Effector memory CD4-positive, alpha-beta T cell (primary cell): ENCODE data around the gene HDDC3.
"Not testable (repeated sequence)": the region's sequence is repeated elsewhere in the genome, so short reads cannot be mapped to it uniquely, and the experiment has no call there.

ENCODE experiments used
- DNase-seq, 3 donors: peaks; one replicate each; pipeline ENCODE4 v3.0.0-alpha.2; 2020
- H3K27ac ChIP-seq: 2 replicates; pipeline ENCODE4 v1.7.0; 2013; ENCODE audit warnings: mild to moderate bottlenecking, low read length, moderate library complexity; ENCODE audit not compliant: insufficient read depth, poor library complexity, severe bottlenecking
- H3K27me3 ChIP-seq: replicated peaks from 2 replicates; pipeline ENCODE4 v1.7.0; 2013; ENCODE audit warnings: mild to moderate bottlenecking, low read length; ENCODE audit not compliant: insufficient read depth, control insufficient read depth, poor library complexity, severe bottlenecking
- H3K36me3 ChIP-seq: 2 replicates; pipeline ENCODE4 v1.7.0; 2013; ENCODE audit warnings: mild to moderate bottlenecking, low read length, moderate library complexity; ENCODE audit not compliant: control insufficient read depth, insufficient read depth
- H3K4me1 ChIP-seq: 2 replicates; pipeline ENCODE4 v1.7.0; 2013; ENCODE audit warnings: low read length, mild to moderate bottlenecking; ENCODE audit not compliant: control insufficient read depth, insufficient read depth, poor library complexity, severe bottlenecking
- H3K4me3 ChIP-seq: 2 replicates; pipeline ENCODE4 v1.7.0; 2013; ENCODE audit warnings: low read length, low read depth, mild to moderate bottlenecking; ENCODE audit not compliant: insufficient read depth, poor library complexity, severe bottlenecking
- H3K9me3 ChIP-seq: 2 replicates; pipeline ENCODE4 v1.7.0; 2013; ENCODE audit warnings: mild to moderate bottlenecking, low read length, moderate library complexity; ENCODE audit not compliant: control insufficient read depth

Gene HDDC3

GRCh38 chr15:90904746-90905145 lies 27.6 kb downstream of the HDDC3 start:
- Histone ChIP-seq H3K4me1 (peaks cover 14% of the 10 kb centered on the region), H3K27ac (no peak overlapping the region), H3K27me3 (no peaks in the 10 kb centered on the region), H3K4me3 (no peak overlapping the region), H3K36me3 (peaks cover 38% of the 10 kb centered on the region), H3K9me3 (no peaks in the 10 kb centered on the region)
- no peak for DNase-seq

- H3K27me3 ChIP-seq = no peaks in the 10 kb centered on the region
- H3K36me3 ChIP-seq = peaks cover 30% of the 10 kb centered on the region
- no peaks in the 10 kb centered on the region for H3K9me3 ChIP-seq
- no peak for DNase-seq
- H3K4me3 ChIP-seq = peak overlapping the region; percentile 69
- H3K4me1 ChIP-seq = peaks cover 14% of the 10 kb centered on the region
- H3K27ac ChIP-seq = peak overlapping the region; percentile 81
These were observed 28.4 kb downstream of the HDDC3 start for GRCh38 chr15:90903733-90904536.

- H3K4me3 ChIP-seq = peak within 1 kb of the TSS; percentile 69
- DNase-seq = peak; percentile 38 to 49 (median 46)
- peaks cover 29% of the 10 kb centered on the region for H3K36me3 ChIP-seq
- H3K27me3 ChIP-seq = no peaks in the 10 kb centered on the region
- H3K9me3 ChIP-seq = no peaks in the 10 kb centered on the region
- H3K27ac ChIP-seq = peak within 1 kb of the TSS; percentile 81
- peaks cover 14% of the 10 kb centered on the region for H3K4me1 ChIP-seq
These were observed 29.3 kb downstream of the HDDC3 start, which contains the start of gene MAN2A2 for GRCh38 chr15:90902840-90903732. MAN2A2 (plus strand) TSS chr15:90903302; CDS start chr15:90904208, 906 bp downstream.

GRCh38 chr15:90902040-90902839 lies 30.1 kb downstream of the HDDC3 start:
- no peaks in the 10 kb centered on the region for H3K9me3 ChIP-seq
- H3K4me3 ChIP-seq = peak overlapping the region; percentile 69
- H3K27ac ChIP-seq = peak overlapping the region; percentile 73
- peak; percentile 38 to 59 (median 58) for DNase-seq
- no peaks in the 10 kb centered on the region for H3K27me3 ChIP-seq
- H3K36me3 ChIP-seq = peaks cover 23% of the 10 kb centered on the region
- peaks cover 14% of the 10 kb centered on the region for H3K4me1 ChIP-seq

- DNase-seq = no peak
- H3K4me1 ChIP-seq = peaks cover 14% of the 10 kb centered on the region
- peak overlapping the region; percentile 73 for H3K27ac ChIP-seq
- no peaks in the 10 kb centered on the region for H3K9me3 ChIP-seq
- H3K27me3 ChIP-seq = no peaks in the 10 kb centered on the region
- H3K36me3 ChIP-seq = peaks cover 15% of the 10 kb centered on the region
- no peak overlapping the region for H3K4me3 ChIP-seq
These were observed 30.9 kb downstream of the HDDC3 start for GRCh38 chr15:90901175-90902039.

- not testable (repeated sequence) for DNase-seq, H3K9me3 ChIP-seq, H3K4me3 ChIP-seq, H3K36me3 ChIP-seq, H3K4me1 ChIP-seq, H3K27me3 ChIP-seq, H3K27ac ChIP-seq
These were observed 35.2 kb downstream of the HDDC3 start for GRCh38 chr15:90897131-90897655.

- Histone ChIP-seq H3K9me3 (no peaks in the 10 kb centered on the region), H3K36me3 (no peaks in the 10 kb centered on the region), H3K27me3 (no peaks in the 10 kb centered on the region), H3K4me1 (no peaks in the 10 kb centered on the region), H3K4me3 (no peak overlapping the region), H3K27ac (no peak overlapping the region)
- DNase-seq = no peak
These were observed 36.7 kb downstream of the HDDC3 start for GRCh38 chr15:90895571-90896117.

- no peak overlapping the region for H3K27ac ChIP-seq
- no peaks in the 10 kb centered on the region for H3K36me3 ChIP-seq
- no peak overlapping the region for H3K4me3 ChIP-seq
These were observed 38.9 kb downstream of the HDDC3 start for GRCh38 chr15:90893175-90894090.

More at GRCh38 chr15:90893175-90894090, 38.9 kb downstream of the HDDC3 start:
- DNase-seq = no peak
- H3K27me3 ChIP-seq = no peaks in the 10 kb centered on the region
- no peaks in the 10 kb centered on the region for H3K9me3 ChIP-seq
- no peaks in the 10 kb centered on the region for H3K4me1 ChIP-seq
